Esophagus squamous epithelium (tissue), 5 donors: ENCODE measurements around the gene NPLOC4. TPM values are rescaled to one million over a fixed set of nuclear protein-coding genes. Genes with fewer than 3 reads are reported as not detected.

ENCODE experiments used
- DNase-seq: peaks from one replicate; lab custom pipeline; 2025; lab: John Stamatoyannopoulos, UW
- H3K27ac ChIP-seq, 4 donors: fragments of 200-600 bp; sonication (generic); one replicate each; pipeline ENCODE4 v1.5.1; 2016 to 2019; ENCODE audit warnings: mild to moderate bottlenecking in 1 of 4
- H3K27me3 ChIP-seq, 4 donors: fragments of 200-600 bp; sonication (generic); 1 replicate in 3 of 4; 2 replicates in 1 of 4; pipeline versions ENCODE4 v1.5.1 to v1.6.0; 2017 to 2021; ENCODE audit warnings: antibody characterized with exemption in 1 of 4
- H3K36me3 ChIP-seq, 3 donors: fragments of 200-600 bp; sonication (generic); one replicate each; pipeline ENCODE4 v1.5.1; 2016 to 2019
- H3K4me1 ChIP-seq, 3 donors: fragments of 200-600 bp; sonication (generic); one replicate each; pipeline ENCODE4 v1.5.1; 2017 to 2019
- H3K4me3 ChIP-seq, 4 donors: fragments of 200-600 bp; sonication (generic); 1 replicate in 3 of 4; 2 replicates in 1 of 4; pipeline ENCODE4 v1.5.1; 2016 to 2019; ENCODE audit warnings: mild to moderate bottlenecking in 2 of 4, moderate library complexity in 1 of 4
- H3K9me3 ChIP-seq, 3 donors: fragments of 200-600 bp; sonication (generic); one replicate each; pipeline ENCODE4 v1.5.1; 2016 to 2019
- CTCF ChIP-seq, 6 experiments: fragments of 450-650 bp in 4 of 6; fragments of 200-600 bp in 2 of 6; sonication (generic) in 2 of 6; IDR thresholded peaks; one replicate each; pipeline ENCODE4 v1.5.1; 2016 to 2019; ENCODE audit warnings: antibody characterized with exemption in 6 of 6, mild to moderate bottlenecking in 4 of 6, moderate library complexity in 4 of 6
- POLR2A ChIP-seq, 4 donors: fragments of 450-650 bp; IDR thresholded peaks; one replicate each; pipeline ENCODE4 v1.6.1; 2017; ENCODE audit warnings: antibody characterized with exemption in 4 of 4, mild to moderate bottlenecking in 4 of 4, moderate library complexity in 3 of 4
- WGBS, 2 donors: methylation state at CpG; one replicate each; pipeline ENCODE4 v1.1.5; 2018; 5-methylcytosine and 5-hydroxymethylcytosine counted together
- intact Hi-C: fragments of 100-400 bp; cut with DNase I; formaldehyde crosslinking; loops from one replicate; pipeline ENCODE4 v1.15.0; 2022
- small RNA-seq, 4 donors: library from RNA; depleted of rRNA; stranded (forward); fragments of <200 nt; gene quantifications; one replicate each; pipeline ENCODE3, GENCODE V24; 2016
- total RNA-seq, 4 donors: library from RNA; depleted of rRNA; stranded (reverse); fragments of >200 nt; gene quantifications; one replicate each; pipeline ENCODE4 v1.1.0, GENCODE V29; 2016
- donor health status: DM: yes; HTN: yes; CAD: no.

NPLOC4 gene
- total RNA-seq, 4 donors from 2014 or later, result 49.0 to 80.9 (median 62.4) TPM

GRCh38 chr17:81509972-81510784, 126.7 kb downstream of the NPLOC4 start:
- DNase-seq, result no peak
- WGBS, 2 donors, result 4 to 7% methylated on average over 20 to 21 of the region's 22 CpGs
- TF ChIP-seq POLR2A (IDR thresholded peaks at IDR 0.05) (peak in 1 of 4 donors; percentile 3), CTCF (IDR thresholded peaks at IDR 0.05) (no peak)
- intact Hi-C loops, result loop anchor here (5.0 kb wide), 1 partner anchor 113 kb away; the partner anchor contains the start of gene BAHCC1
- Histone ChIP-seq H3K36me3 (peaks cover 15 to 41% (median 28%) of the 10 kb centered on the region in 3 donors), H3K4me3 (peak overlapping the region; percentile 91 to 99 (median 97)), H3K9me3 (no peaks in the 10 kb centered on the region), H3K4me1 (peaks cover 14 to 54% (median 16%) of the 10 kb centered on the region in 3 donors), H3K27ac (peak overlapping the region; percentile 97 to 100 (median 100)), H3K27me3 (no peaks in the 10 kb centered on the region)

- TF ChIP-seq CTCF (IDR thresholded peaks at IDR 0.05) (no peak), POLR2A (IDR thresholded peaks at IDR 0.05) (peak in 1 of 4 donors; percentile 11)
- Histone ChIP-seq H3K9me3 (no peaks in the 10 kb centered on the region), H3K27me3 (no peaks in the 10 kb centered on the region), H3K36me3 (peaks cover 15 to 41% (median 28%) of the 10 kb centered on the region in 3 donors), H3K27ac (peak overlapping the region; percentile 66 to 100 (median 98)), H3K4me1 (peaks cover 14 to 50% (median 16%) of the 10 kb centered on the region in 3 donors), H3K4me3 (peak overlapping the region; percentile 91 to 99 (median 97))
- no peak for DNase-seq
- intact Hi-C loops, result no loop called here
- 19% methylated on average over 11 to 12 of the region's 12 CpGs for WGBS, 2 donors
Measured at GRCh38 chr17:81509207-81509971, 127.5 kb downstream of the NPLOC4 start.

- WGBS, 2 donors, result 50 to 56% methylated on average over 10 of the region's 10 CpGs
- peak overlapping the region; percentile 91 to 99 (median 97) for H3K4me3 ChIP-seq
- DNase-seq, result no peak
- H3K36me3 ChIP-seq, result peaks cover 15 to 41% (median 28%) of the 10 kb centered on the region in 3 donors
- intact Hi-C loops, result no loop called here
- H3K9me3 ChIP-seq, result no peaks in the 10 kb centered on the region
- H3K4me1 ChIP-seq, result peaks cover 13 to 43% (median 14%) of the 10 kb centered on the region in 3 donors
- peak overlapping the region; percentile 66 to 100 (median 98) for H3K27ac ChIP-seq
- TF ChIP-seq CTCF (IDR thresholded peaks at IDR 0.05) (no peak), POLR2A (IDR thresholded peaks at IDR 0.05) (peak in 1 of 4 donors; percentile 6)
- H3K27me3 ChIP-seq, result no peaks in the 10 kb centered on the region
Measured at GRCh38 chr17:81508639-81509206, 128.2 kb downstream of the NPLOC4 start.

Small RNA genes within 50 kb of the gene (small RNA-seq; reads per million reads assigned to genes)
- 0 reads per million in 4 donors for gene RF00019

Other genes starting within 250 kb of the NPLOC4 start
- gene BAHCC1, start 241.7 kb downstream of the NPLOC4 start, total RNA-seq, result 10 to 100 TPM in 1 of 4 donors, 1 to 10 TPM in 3; 3.8 to 10.6 (median 5.4) TPM
- gene ACTG1, start 124.3 kb downstream of the NPLOC4 start, total RNA-seq, result 1,000 to 10,000 TPM; 3,349 to 6,664 (median 4,433) TPM
- 1 to 10 TPM in 3 of 4 donors, not detected in 1; 1.1 to 2.3 (median 1.8) TPM for gene FSCN2, start 108.7 kb downstream of the NPLOC4 start, total RNA-seq
- 10 to 100 TPM; 17.3 to 32.2 (median 26.1) TPM for gene FAAP100, start 84.8 kb downstream of the NPLOC4 start, total RNA-seq
- gene TSPAN10, start 84 bp upstream of the NPLOC4 start, total RNA-seq, result 1 to 10 TPM in 1 of 4 donors, under 1 TPM in 2, not detected in 1; 0.19 to 2.1 (median 0.72) TPM
- gene PDE6G, start 19.4 kb upstream of the NPLOC4 start, total RNA-seq, result not detected
- 10 to 100 TPM; 17.6 to 54.5 (median 37.4) TPM for gene OXLD1, start 29.5 kb upstream of the NPLOC4 start, total RNA-seq
- gene CCDC137, start 29.6 kb upstream of the NPLOC4 start, total RNA-seq, result 10 to 100 TPM; 18.2 to 25.6 (median 21.4) TPM
- gene ARL16, start 46.7 kb upstream of the NPLOC4 start, total RNA-seq, result 10 to 100 TPM; 19.1 to 34.3 (median 27.9) TPM
- gene HGS, start 46.9 kb upstream of the NPLOC4 start, total RNA-seq, result 10 to 100 TPM; 48.2 to 86.8 (median 84.0) TPM
- gene MRPL12, start 66.3 kb upstream of the NPLOC4 start, total RNA-seq, result 100 to 1,000 TPM in 1 of 4 donors, 10 to 100 TPM in 3; 69.6 to 115 (median 79.9) TPM
- 10 to 100 TPM; 23.3 to 49.3 (median 37.1) TPM for gene SLC25A10, start 75.2 kb upstream of the NPLOC4 start, total RNA-seq
- not detected for gene GCGR, start 167.0 kb upstream of the NPLOC4 start, total RNA-seq
- 10 to 100 TPM in 3 of 4 donors, 1 to 10 TPM in 1; 8.7 to 28.0 (median 13.2) TPM for gene MCRIP1, start 196.2 kb upstream of the NPLOC4 start, total RNA-seq
- gene PPP1R27, start 197.9 kb upstream of the NPLOC4 start, total RNA-seq, result not detected
- 1,000 to 10,000 TPM in 3 of 4 donors, 100 to 1,000 TPM in 1; 459 to 2,191 (median 1,569) TPM for gene P4HB, start 223.4 kb upstream of the NPLOC4 start, total RNA-seq
- gene ARHGDIA, start 234.2 kb upstream of the NPLOC4 start, total RNA-seq, result 100 to 1,000 TPM; 166 to 239 (median 176) TPM